ENCODE measurements around the gene WIPF3.

WIPF3 gene

DNA sequence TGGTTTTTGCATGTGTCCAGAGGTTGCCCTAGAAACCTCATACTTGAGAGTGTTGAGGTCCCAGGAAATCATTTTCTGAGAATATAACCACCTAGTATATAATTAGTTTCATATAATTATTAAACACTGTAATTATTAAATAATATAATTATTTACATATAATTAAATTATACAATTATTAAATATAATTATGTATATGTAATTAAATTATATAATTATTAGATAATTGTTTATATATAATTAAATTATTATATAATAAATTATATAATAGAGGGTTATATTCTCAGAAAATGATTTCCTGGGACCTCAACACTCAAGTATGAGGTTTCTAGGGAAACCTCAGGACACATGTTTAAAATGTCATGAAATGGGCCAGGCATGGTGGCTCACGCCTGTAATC lies 155.7 kb downstream of the WIPF3 start:
- no peak for DNase-seq (ENCODE audit: low read depth)
- TF ChIP-seq, protein P1, sequence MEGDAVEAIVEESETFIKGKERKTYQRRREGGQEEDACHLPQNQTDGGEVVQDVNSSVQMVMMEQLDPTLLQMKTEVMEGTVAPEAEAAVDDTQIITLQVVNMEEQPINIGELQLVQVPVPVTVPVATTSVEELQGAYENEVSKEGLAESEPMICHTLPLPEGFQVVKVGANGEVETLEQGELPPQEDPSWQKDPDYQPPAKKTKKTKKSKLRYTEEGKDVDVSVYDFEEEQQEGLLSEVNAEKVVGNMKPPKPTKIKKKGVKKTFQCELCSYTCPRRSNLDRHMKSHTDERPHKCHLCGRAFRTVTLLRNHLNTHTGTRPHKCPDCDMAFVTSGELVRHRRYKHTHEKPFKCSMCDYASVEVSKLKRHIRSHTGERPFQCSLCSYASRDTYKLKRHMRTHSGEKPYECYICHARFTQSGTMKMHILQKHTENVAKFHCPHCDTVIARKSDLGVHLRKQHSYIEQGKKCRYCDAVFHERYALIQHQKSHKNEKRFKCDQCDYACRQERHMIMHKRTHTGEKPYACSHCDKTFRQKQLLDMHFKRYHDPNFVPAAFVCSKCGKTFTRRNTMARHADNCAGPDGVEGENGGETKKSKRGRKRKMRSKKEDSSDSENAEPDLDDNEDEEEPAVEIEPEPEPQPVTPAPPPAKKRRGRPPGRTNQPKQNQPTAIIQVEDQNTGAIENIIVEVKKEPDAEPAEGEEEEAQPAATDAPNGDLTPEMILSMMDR (IDR thresholded peaks at IDR 0.05; ENCODE audit: insufficient read depth, low read depth, low read length, missing control alignments) = no peak
- no peak overlapping the region for H3K4me3 ChIP-seq (ENCODE audit: low read length)

DNA sequence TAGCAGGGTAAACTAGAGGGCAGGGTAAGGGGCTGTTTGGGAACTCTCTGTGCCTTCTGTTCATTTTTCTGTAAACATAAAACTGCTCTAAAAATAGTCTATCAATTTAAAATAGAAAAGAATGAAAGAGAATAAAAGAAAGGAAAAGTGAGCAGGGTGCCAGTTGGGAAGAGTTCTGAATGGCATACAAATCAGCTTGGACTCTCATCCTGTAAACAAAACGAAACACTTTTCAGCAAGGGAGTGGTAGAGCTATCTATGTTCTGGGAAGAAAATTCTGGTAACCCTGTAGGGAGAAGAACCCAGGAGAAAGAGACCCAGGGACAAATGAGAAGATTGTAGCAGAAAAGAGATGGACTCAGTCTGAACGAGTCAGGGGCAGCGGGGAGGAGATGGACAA lies 158.7 kb downstream of the WIPF3 start:
- no peak overlapping the region for H3K4me3 ChIP-seq (ENCODE audit: low read length)
- DNase-seq (ENCODE audit: low read depth) = no peak
- TF ChIP-seq, protein P1 (IDR thresholded peaks at IDR 0.05; ENCODE audit: insufficient read depth, low read depth, low read length, missing control alignments) = no peak
